GM12892 (cell line): Measurements from ENCODE around the gene VEGFD.

ENCODE experiments used
- POLR2A ChIP-seq: IDR thresholded peaks from 2 replicates; pipeline ENCODE4 v1.6.1; 2011; ENCODE audit warnings: low read depth, low read length, control low read depth
- POLR2AphosphoS5 ChIP-seq: IDR thresholded peaks from 2 replicates; pipeline ENCODE4 v1.6.1; 2011; ENCODE audit warnings: low read depth, low read length, control low read depth

DNA sequence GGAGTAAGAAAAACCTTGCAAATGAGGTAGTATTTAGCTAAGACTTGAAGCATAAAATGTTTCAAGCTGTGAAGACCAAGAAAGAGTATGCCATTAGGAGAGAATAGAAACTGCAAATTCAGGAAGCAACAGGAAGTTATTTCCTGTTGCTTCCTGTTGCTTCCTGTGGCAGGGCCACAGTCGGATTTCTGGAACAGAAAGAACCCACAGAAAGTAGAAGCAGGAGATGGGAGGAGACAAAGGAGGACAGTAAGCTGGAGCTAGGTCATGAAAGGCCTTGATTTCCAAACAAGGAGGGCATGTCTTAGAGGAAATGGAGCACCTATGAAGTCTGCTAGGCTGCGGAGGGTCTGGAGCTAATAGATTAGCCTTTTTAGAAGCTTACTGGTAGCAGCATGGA is 86.0 kb downstream of the VEGFD start:
- TF ChIP-seq POLR2A (no peak), POLR2AphosphoS5 (no peak)
